Endodermal cell (in vitro differentiated cells): ENCODE measurements around the gene TIGD1. TPM values are rescaled to one million over a fixed set of nuclear protein-coding genes. Genes with fewer than 3 reads are reported as not detected.

Experiments used
- DNase-seq: peaks from one replicate; pipeline ENCODE4 v3.0.0-alpha.2; 2017
- H3K27ac ChIP-seq: 2 replicates; pipeline ENCODE4 v1.5.1; 2013; ENCODE audit warnings: mild to moderate bottlenecking, low read depth, low read length, moderate library complexity
- H3K27me3 ChIP-seq: 2 replicates; pipeline ENCODE4 v1.6.1; 2013; ENCODE audit warnings: mild to moderate bottlenecking, low read length, moderate library complexity; ENCODE audit not compliant: insufficient read depth, control insufficient read depth, poor library complexity, severe bottlenecking
- H3K36me3 ChIP-seq: 2 replicates; pipeline ENCODE4 v1.7.0; 2013; ENCODE audit warnings: mild to moderate bottlenecking, low read length, moderate library complexity; ENCODE audit not compliant: control insufficient read depth, insufficient read depth
- H3K4me1 ChIP-seq: one replicate; pipeline ENCODE4 v1.7.0; 2013; ENCODE audit warnings: low read length; ENCODE audit not compliant: control insufficient read depth, insufficient read depth
- H3K4me3 ChIP-seq: 2 replicates; pipeline ENCODE4 v1.5.1; 2013; ENCODE audit warnings: mild to moderate bottlenecking, low read length, moderate library complexity
- H3K9ac ChIP-seq: 2 replicates; pipeline ENCODE4 v1.6.1; 2013; ENCODE audit warnings: mild to moderate bottlenecking, low read length, moderate library complexity; ENCODE audit not compliant: poor library complexity, severe bottlenecking; ENCODE audit errors: extremely low read depth
- H3K9me3 ChIP-seq: 2 replicates; pipeline ENCODE4 v1.6.1; 2013; ENCODE audit warnings: mild to moderate bottlenecking, low read length, moderate library complexity; ENCODE audit not compliant: control insufficient read depth
- H3K27ac Mint-ChIP-seq: 2 replicates; pipeline ENCODE4 v1.8.0; 2020; ENCODE audit warnings: mixed read lengths
- H3K27me3 Mint-ChIP-seq: 2 replicates; pipeline ENCODE4 v1.8.0; 2021; ENCODE audit warnings: mild to moderate bottlenecking, mixed read lengths; ENCODE audit not compliant: insufficient read depth
- H3K36me3 Mint-ChIP-seq: 2 replicates; pipeline ENCODE4 v1.8.0; 2020; ENCODE audit warnings: low read depth, mixed read lengths
- H3K4me1 Mint-ChIP-seq: 2 replicates; pipeline ENCODE4 v1.8.0; 2020; ENCODE audit warnings: mixed read lengths
- H3K4me3 Mint-ChIP-seq: 2 replicates; pipeline ENCODE4 v1.8.0; 2020; ENCODE audit warnings: mild to moderate bottlenecking, moderate library complexity, mixed read lengths
- H3K9me3 Mint-ChIP-seq: 2 replicates; pipeline ENCODE4 v1.8.0; 2020; ENCODE audit warnings: mild to moderate bottlenecking, mixed read lengths
- CTCF ChIP-seq: fragments of 200-600 bp; sonication (generic); conservative IDR thresholded peaks from 2 replicates; pipeline ENCODE4 v1.5.0; 2021; ENCODE audit warnings: antibody characterized with exemption, mild to moderate bottlenecking
- WGBS, 2 experiments: methylation state at CpG; one replicate each; pipeline versions ENCODE4 v1.1.5 to v1.1.7; 2013; ENCODE audit warnings: missing lambda C conversion rate in 2 of 2, mixed read lengths in 1 of 2; ENCODE audit not compliant: insufficient coverage in 1 of 2, insufficient read length in 1 of 2; 5-methylcytosine and 5-hydroxymethylcytosine counted together
- total RNA-seq, 2 donors: library from RNA; stranded (reverse); fragmentation: NEBNext Ultra II Directional in 1 of 2; extraction: Animal tissue kit (Norgen Biotek cat#: 25700) in 1 of 2; gene quantifications; 2 replicates in 1 of 2; 3 replicates in 1 of 2; pipeline ENCODE4 v1.2.1, GENCODE V29; 2021

The TIGD1 gene
- total RNA-seq, 2 donors from 2014 or later, result 6.5 to 6.7 TPM

GRCh38 chr2:232551250-232551638, 887 bp upstream of the TIGD1 start:
- Histone ChIP-seq H3K4me3 (peak overlapping the region; percentile 89), H3K9ac (peak overlapping the region; percentile 96), H3K9me3 (peaks cover 14% of the 10 kb centered on the region), H3K36me3 (peaks cover 46% of the 10 kb centered on the region), H3K27ac (peak overlapping the region; percentile 91), H3K27me3 (no peaks in the 10 kb centered on the region), H3K4me1 (no peaks in the 10 kb centered on the region)
- Mint-ChIP-seq H3K4me3 (peak overlapping the region; percentile 88), H3K4me1 (peaks cover 13% of the 10 kb centered on the region), H3K27ac (peak overlapping the region; percentile 98), H3K36me3 (peaks cover 43% of the 10 kb centered on the region), H3K9me3 (peaks cover 13% of the 10 kb centered on the region), H3K27me3 (no peaks in the 10 kb centered on the region)
- no peak for TF ChIP-seq CTCF
- 20 to 27% methylated on average over 5 to 7 of the region's 7 CpGs for WGBS, 2 experiments
- no peak for DNase-seq

DNA sequence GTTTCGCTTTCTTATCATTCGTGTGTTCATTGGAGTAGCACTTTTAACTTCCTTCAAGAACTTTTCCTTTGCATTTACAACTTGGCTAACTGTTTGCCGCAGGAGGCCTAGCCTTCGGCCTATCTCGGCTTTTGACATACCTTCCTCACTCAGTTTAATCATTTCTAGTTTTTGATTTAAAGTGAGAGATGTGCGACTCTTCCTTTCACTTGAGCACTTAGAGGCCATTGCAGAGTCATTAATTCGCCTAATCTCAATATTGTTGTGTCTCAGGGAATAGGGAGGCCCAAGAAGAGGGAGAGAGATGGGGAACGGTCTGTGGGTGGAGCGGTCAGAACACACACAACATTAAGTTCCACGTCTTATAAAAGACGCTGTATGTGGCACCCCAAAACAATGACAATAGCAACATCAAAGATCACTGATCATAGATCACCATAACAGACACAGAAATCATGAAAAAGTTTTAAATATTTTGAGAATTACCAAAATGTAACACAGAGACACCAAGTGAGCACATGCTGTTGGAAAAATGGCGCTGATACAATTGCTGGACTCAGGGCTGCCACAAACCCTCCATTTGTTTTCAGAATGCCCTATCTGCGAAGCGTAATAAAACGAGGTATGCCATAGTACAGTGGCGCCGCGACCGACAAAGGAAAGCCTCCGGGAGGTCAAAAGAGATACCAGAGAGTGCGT, 553 bp downstream of the TIGD1 start:
- Histone ChIP-seq H3K9me3 (peaks cover 14% of the 10 kb centered on the region), H3K27me3 (no peaks in the 10 kb centered on the region), H3K9ac (peak overlapping the region; percentile 96), H3K27ac (peak overlapping the region; percentile 92), H3K4me1 (no peaks in the 10 kb centered on the region), H3K4me3 (peak overlapping the region; percentile 89), H3K36me3 (peaks cover 42% of the 10 kb centered on the region)
- H3K27me3 Mint-ChIP-seq, result no peaks in the 10 kb centered on the region
- no peak for TF ChIP-seq CTCF
- DNase-seq, result no peak
- peaks cover 13% of the 10 kb centered on the region for H3K9me3 Mint-ChIP-seq
- H3K4me1 Mint-ChIP-seq, result peaks cover 13% of the 10 kb centered on the region
- peak overlapping the region; percentile 88 for H3K4me3 Mint-ChIP-seq
- WGBS, 2 experiments, result 30 to 35% methylated on average over 15 to 20 of the region's 21 CpGs
- H3K36me3 Mint-ChIP-seq, result peaks cover 44% of the 10 kb centered on the region
- H3K27ac Mint-ChIP-seq, result peak overlapping the region; percentile 98

GRCh38 chr2:232547991-232548390, 2.4 kb downstream of the TIGD1 start:
- no peak for DNase-seq
- H3K9ac ChIP-seq, result no peak overlapping the region
- peaks cover 13% of the 10 kb centered on the region for H3K9me3 Mint-ChIP-seq
- peaks cover 36% of the 10 kb centered on the region for H3K36me3 Mint-ChIP-seq
- peaks cover 14% of the 10 kb centered on the region for H3K9me3 ChIP-seq
- H3K4me1 Mint-ChIP-seq, result peaks cover 13% of the 10 kb centered on the region
- no peak overlapping the region for H3K27ac Mint-ChIP-seq
- no peak overlapping the region for H3K4me3 ChIP-seq
- H3K27ac ChIP-seq, result no peak overlapping the region
- H3K4me1 ChIP-seq, result no peaks in the 10 kb centered on the region
- 94 to 98% methylated on average over 6 of the region's 6 CpGs for WGBS, 2 experiments
- no peak for TF ChIP-seq CTCF
- H3K27me3 ChIP-seq, result no peaks in the 10 kb centered on the region
- H3K27me3 Mint-ChIP-seq, result no peaks in the 10 kb centered on the region
- no peak overlapping the region for H3K4me3 Mint-ChIP-seq
- peaks cover 28% of the 10 kb centered on the region for H3K36me3 ChIP-seq
